ENCODE measurements around the gene CACNA1B.
"Not testable (repeated sequence)": the region's sequence is repeated elsewhere in the genome, so short reads cannot be mapped to it uniquely, and the experiment has no call there.

The CACNA1B gene

DNA sequence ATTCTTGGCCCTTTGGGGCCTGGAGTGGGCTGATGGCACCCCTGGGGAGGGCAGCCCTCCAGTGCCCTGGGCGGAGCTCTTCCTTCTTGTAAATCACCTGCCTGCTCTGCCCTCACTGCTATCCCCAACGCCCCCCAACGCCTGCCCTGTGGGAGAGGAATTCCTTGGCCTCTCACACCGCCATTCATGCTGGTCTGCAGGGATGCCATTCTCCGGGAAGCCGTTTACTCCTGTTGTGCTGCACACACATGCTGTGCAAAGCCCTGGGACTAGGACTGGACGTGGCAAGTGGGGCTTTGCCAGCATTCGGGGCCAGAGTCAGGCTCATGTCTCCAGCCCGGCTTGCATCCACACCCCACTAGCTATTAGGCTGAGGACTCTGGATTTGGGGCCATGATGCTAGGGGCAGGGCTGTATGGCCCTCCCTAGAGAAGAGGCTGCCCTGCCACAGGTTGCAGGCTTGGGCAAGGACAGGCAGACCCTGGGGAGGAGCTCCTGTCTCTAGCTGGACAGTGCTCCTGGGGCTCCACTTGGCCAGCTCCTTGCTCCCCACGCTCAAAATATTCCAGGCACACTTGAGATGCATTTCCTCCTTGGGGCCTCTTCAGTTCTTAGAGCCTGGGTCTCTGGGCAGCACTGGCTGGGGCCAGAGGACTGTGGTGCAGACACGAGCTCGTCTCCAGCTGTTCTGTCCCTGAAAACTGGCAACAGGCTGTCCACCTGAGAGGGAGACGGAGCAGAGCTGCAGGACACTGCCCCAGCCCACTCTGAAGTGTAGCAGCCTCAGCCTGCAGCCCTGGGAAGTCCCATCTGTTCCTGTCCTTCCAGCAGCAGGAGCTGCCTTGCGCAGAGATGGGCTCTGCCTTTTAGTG is 226.9 kb downstream of the CACNA1B start:
- no peak for DNase-seq

DNA sequence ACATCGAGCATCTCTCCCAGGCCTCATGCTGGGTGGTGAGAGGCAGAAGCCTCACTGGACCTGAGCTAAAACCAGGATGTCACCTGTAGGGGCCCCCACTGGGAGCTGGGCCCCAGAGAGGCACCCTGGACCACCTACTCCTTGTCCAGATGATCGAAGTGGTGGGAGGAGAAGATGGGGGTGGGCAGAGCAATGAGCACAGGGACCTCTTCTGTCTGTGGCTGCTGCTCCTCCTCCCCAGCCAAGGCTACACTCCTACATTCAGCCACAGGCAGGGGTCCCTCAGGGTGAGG is 227.5 kb downstream of the CACNA1B start:
- no peak for DNase-seq

DNA sequence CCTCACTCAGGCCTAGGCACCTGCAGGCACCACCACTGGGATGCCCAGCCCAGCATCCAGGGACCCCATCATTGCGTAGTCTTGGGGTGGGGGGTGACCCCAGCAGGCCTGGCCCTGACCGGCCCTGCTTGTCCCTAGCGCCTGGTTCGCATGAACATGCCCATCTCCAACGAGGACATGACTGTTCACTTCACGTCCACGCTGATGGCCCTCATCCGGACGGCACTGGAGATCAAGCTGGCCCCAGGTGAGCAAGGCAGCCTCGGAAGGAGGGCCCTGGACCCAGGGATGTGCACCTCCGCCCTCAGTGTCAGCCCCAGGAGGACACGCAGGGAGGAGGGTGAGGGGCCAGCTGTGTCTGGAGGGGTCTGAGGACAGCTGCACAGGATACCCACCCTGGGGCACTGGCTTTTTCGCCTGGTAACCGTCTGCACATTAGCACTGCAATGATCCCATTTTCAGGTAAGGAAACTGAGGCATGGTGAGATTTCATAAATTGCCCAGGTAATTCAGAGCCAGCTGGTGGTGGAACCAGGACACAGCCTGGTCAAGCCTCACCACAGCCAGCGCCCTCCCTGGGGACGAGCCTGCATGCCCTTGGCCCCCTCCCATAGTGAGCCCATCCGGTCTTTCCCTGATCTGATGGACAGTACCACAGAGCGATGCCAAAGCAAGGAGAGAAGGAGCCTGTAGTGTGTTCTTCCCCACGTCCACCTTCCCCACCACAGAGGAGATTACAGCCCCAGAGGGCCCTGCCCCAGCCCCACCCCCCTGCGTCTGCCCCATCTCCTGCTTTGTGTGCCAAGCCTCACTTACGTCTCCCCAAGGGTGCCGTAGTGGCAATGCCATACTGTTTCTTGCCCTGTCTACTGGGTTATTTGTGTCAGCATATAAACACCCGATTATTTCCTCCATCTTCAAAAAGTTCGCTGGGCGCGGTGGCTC is 228.3 kb downstream of the CACNA1B start:
- no peak for DNase-seq

DNA sequence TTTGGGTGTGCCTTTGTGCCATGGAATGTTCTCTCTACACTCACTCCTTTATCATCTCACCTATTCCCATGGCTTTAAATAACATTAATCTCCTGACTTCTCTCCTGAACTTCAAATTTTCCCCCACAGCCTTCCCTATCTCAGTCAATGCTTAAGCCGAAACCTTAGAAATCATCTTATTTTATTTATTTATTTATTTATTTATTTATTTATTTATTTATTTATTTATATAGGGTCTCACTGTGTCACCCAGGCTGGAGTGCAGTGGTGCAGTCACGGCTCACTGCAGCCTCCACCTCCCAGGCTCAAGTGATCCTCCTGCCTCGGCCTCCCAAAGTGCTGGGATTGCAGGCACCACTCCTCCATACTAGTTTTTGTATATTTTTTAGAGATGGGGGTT is 229.5 kb downstream of the CACNA1B start:
- not testable (repeated sequence) for DNase-seq

DNA sequence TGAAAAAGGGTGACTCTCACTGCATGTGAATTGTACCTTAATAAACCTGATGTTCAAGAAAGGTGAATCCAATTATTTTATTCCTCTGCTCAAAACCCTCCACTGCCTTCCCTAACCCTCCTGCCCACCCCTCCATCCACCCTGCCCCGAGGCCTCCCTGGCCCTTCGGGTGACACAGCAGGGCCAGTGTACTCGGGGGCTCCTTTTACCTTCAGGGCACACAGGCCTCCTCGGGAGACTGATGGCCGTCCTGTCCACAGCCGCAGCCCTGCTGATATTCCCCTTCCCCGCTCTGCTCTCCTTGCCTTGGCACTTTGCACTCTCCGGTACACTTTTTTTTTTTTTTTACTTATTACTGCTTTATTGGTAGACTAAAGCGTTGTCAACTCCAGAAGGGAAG is 234.0 kb downstream of the CACNA1B start:
- no peak for DNase-seq

DNA sequence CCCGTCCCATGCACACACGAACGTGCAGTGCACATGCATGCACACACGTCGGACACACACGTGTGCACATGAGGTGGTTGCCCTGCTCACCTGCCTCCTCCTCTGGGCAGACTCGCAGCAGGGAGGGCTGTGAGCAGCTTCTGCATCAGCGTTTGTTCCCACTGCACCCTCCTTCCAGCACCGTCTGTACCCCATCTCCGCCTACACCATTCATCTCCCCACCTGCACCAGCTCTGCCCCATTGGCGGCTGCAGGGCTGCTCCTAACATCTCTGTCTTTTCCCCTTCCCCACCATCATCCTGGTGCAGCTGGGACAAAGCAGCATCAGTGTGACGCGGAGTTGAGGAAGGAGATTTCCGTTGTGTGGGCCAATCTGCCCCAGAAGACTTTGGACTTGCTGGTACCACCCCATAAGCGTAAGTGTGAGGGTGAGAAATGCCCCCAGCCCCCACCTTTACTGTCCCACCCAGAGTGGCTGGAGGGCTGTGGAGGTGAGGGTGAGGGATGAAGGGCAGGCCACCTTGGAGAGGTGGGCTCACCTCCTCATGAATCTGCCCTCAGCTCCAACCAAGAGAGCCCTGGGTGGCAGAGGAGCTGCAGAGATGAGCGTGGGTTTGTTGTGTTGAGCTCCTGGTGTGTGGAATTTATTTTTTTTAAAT is 234.6 kb downstream of the CACNA1B start:
- DNase-seq: no peak

DNA sequence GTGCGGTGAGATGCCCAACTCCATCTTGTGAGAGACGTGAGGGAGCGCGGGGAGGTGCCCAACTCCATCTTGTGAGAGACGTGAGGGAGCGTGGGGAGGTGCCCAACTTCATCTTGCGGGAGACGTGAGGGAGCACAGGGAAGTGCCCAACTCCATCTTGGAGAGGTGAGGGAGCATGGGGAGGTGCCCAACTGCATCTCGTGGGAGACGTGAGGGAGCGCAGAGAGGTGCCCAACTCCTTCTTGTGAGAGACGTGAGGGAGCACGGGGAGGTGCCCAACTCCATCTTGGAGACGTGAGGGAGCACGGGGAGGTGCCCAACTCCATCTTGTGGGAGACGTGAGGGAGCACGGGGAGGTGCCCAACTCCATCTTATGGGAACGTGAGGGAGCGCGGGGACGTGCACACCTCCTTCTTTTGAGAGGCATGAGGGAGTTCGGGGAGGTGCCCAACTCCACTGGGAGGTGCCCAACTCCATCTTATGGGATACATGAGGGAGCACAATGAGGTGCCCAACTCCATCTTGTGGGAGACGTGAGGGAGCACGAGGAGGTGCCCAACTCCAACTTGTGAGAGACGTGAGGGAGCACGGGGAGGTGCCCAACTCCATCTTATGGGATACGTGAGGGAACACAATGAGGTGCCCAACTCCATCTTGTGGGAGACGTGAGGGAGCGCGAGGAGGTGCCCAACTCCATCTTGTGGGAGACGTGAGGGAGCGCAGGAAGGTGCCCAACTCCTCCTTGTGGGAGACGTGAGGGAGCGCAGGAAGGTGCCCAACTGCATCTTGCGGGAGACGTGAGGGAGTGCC is 235.4 kb downstream of the CACNA1B start:
- no peak for DNase-seq

DNA sequence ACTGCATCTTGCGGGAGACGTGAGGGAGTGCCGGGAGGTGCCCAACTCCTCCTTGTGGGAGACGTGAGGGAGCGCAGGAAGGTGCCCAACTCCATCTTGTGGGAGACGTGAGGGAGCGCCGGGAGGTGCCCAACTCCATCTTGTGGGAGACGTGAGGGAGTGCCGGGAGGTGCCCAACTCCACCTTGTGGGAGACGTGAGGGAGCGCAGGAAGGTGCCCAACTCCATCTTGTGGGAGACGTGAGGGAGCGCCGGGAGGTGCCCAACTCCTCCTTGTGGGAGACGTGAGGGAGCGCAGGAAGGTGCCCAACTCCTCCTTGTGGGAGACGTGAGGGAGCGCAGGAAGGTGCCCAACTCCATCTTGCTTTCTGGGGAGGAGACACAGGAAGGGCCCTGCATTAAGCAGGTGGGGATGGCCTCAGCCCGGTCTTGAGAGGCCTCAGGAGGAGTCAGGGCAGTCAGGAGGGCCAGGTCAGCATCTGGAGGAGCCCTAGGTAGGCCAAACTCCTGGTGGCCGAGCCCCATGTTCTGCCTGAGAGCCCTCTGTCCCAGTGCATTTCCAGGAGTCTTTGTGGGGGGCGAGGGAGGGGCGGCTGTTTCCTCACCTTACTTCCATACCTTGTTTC is 236.2 kb downstream of the CACNA1B start:
- DNase-seq: not testable (repeated sequence)

DNA sequence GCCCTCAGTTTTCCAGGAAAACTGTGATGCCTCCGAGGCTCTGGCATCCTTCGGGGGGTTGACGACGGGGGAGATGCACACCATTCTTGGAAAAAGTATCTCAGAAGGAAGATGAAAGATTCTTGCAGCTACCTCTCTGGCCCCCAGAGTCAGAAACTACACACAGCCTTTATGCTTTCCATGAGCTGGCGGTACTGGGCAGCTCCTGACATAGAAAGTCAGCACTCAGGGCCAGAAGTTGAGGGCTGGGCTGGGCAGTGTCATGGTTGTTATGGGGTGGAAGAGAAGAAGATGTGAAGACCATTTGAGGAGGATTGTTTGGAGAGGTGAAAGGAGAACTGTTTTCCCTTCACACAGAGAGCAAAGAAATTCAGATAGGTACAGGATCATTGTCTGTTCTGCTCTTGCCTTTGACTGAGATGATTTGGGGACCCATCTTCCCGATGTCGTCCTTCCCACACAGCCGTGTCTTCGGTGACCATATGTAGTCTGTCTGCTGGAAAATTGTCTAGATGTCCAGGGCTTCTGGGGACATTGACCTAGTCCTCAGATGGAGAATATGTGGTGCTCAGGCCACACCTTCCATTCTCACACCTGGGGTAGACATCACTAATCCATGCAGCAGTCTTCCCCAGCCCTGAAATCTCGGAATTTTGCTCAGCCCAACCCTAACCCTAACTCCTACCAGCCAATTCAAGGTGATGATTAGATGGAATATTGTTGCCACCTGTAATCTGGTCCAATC is 237.1 kb downstream of the CACNA1B start:
- DNase-seq: no peak

DNA sequence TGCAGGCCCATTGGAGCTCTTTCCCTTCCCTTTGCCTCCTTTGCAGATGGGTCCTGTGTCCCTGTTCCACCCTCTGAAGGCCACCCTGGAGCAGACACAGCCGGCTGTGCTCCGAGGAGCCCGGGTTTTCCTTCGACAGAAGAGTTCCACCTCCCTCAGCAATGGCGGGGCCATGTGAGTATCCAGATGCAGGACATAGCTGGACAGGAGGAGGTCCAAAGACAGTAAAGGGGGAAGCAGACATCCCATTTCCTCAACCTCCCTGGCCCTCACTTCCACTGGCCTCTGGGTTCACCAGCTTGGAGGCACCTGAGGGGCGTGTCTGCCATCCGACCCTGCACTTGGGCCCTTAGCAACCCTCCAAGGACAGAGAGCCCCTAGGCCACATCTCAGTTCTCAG is 237.9 kb downstream of the CACNA1B start:
- DNase-seq: no peak

DNA sequence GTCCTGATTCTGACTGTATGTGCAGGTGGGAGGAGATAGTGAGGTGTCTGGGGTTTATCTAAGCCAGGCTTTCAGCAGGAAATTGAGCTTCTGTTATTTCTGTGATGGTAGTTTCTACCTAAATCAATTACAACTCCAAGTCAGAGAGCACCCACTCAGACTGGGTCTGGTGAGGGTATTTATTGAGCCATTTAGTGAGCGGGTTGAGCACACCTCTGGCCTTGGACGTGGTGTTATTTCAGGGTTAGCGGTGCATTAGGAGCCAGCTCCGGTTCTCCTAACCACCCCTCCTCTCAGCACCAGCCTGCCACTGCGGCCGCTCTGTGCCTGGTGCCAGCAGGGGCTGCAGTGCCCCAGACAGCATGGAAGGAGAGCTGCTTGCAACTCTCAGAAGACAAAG is 238.9 kb downstream of the CACNA1B start:
- DNase-seq: no peak

DNA sequence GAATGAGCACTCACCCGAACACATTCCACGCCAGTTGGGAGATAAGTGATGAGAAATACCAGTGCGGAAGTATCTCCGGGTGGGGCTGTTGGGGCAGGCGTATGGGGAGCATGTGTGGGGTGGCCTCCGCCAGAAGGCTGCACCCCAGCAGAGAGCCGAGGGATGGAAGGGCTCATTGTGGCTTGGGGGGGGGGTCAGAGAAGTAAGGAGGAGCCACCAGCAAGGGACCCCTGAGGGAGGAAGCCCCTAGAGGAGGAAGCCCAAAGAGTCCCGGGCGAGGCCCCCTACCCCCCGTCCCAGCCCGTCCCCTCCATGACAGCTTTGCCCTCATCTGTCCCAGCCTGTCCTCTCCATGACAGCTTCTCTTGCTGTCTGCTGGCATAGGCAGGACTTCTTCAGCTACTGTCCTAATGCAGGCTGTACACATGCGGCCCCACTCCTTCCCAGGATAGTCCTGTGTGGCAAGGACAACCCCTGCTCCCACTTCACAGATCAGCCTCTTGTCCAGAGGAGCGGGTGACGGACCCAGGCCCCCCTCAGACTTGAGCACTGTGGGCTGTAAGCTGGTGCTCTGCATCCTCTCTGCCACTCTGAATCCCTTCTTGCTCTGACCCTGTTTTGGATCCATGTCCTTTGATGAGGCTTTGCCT is 239.6 kb downstream of the CACNA1B start:
- DNase-seq: no peak

DNA sequence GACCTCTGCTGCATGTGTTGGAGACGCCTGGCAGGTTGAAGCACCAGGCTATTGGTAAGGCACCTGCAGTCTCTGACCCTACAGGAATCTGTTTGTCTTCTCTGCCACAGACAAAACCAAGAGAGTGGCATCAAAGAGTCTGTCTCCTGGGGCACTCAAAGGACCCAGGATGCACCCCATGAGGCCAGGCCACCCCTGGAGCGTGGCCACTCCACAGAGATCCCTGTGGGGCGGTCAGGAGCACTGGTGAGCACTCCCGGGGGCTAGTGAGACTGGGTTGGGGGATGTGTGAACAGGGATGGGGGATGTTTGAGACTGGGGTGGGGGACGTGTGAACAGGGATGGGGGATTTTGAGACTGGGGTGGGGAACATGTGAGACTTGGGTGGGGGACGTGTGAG is 240.3 kb downstream of the CACNA1B start:
- DNase-seq: no peak

DNA sequence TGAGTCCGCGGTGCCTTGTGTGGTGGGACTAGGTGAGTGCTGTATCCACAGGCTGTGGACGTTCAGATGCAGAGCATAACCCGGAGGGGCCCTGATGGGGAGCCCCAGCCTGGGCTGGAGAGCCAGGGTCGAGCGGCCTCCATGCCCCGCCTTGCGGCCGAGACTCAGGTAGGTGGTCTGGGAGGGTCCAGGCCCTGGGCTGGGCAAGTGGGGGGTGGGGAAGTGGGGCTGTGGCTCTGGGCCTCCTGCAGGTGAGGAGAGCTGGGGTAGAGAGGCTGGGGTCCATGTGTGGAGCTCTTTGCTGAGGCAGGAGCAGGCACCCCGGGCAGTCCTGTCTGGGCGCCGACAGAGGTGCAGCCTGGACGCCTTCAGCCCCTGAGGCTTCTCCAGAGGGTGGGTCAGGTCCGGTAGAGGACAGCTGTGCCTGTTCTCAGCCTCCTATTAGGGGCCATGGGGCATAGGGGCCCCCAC is 241.1 kb downstream of the CACNA1B start:
- DNase-seq: no peak

DNA sequence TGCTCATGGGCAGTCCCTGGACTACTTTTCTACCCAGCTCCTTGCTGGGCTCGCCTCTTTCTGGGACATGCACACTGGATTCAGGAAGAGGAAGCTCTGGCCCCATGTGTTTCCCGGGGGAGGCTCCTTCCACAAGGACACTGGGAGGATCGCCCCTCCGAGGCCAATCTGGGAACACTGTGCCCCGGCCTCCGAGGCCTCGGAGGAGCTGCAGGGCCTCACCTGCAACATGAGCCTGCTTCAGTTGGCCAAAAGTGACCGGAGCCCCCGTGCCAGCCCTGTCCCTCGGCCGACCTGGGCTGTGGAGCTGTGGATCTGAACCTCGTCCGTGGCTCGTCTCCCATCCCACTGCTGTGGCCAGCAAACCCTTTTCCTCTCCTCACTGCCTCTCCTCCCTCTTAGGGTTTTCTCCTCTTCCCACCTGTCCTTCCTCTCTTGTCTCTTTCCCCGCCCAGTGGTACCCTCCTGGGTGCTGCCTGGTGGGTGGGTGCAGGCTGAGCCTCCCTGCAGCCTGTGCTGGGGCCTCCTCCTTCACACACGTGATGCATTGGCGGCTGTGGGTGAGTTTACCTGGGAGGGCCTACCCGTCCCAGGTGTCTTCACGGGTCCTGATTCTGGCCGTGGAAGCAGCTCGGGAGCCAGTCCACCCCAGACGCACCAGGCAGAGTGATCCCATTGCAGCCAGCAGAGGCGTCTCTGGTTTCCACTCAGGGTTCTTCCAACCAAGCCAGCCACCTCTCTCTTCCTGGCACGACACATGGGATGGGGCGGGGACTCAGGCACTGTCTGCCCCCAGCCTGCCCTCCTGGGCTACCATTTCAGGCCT is 241.8 kb downstream of the CACNA1B start:
- DNase-seq: no peak

DNA sequence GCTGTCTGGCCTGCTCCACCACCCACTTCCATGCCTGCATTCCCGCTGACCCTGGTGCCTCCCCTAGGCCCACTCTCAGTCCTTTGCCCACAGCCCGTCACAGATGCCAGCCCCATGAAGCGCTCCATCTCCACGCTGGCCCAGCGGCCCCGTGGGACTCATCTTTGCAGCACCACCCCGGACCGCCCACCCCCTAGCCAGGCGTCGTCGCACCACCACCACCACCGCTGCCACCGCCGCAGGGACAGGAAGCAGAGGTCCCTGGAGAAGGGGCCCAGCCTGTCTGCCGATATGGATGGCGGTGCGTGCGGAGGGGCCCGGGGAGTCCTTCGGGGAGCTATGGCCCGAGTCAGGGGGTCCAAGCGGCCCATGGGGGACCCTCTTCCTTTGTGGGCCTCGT is 242.5 kb downstream of the CACNA1B start:
- DNase-seq: no peak

DNA sequence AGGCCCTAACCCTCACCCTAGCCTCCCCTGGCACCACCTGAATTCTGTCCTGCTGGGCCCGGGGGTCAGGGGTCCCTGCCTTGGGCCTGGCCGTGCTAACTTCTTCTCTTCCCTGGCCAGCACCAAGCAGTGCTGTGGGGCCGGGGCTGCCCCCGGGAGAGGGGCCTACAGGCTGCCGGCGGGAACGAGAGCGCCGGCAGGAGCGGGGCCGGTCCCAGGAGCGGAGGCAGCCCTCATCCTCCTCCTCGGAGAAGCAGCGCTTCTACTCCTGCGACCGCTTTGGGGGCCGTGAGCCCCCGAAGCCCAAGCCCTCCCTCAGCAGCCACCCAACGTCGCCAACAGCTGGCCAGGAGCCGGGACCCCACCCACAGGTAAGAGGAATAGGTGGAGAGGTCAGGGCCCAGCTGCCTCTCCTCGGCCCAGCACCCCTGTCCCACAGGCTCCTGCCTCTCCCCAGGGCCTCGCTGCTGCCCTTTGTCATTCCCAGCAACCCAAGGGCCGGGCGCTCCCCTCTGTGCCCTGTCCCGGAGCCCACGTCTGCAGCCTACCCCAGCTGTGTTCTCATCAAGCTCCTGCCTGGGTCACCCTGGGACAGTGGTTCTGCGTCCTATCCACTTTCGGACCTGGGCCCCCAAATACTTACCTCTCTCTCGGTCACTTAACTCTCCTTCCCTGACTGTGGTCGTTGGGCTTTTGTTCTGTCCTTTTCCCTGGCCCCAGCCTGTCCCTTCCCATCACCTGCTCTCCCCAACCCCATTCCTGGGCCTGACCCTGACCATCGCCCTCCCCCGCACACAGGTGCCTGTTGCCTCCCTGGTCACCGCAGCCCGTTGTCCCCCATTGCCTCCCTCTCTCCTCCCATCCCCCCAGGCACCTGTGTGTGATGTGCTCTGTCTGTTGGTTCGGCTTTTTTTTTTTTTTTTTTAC is 243.2 kb downstream of the CACNA1B start:
- DNase-seq: no peak

DNA sequence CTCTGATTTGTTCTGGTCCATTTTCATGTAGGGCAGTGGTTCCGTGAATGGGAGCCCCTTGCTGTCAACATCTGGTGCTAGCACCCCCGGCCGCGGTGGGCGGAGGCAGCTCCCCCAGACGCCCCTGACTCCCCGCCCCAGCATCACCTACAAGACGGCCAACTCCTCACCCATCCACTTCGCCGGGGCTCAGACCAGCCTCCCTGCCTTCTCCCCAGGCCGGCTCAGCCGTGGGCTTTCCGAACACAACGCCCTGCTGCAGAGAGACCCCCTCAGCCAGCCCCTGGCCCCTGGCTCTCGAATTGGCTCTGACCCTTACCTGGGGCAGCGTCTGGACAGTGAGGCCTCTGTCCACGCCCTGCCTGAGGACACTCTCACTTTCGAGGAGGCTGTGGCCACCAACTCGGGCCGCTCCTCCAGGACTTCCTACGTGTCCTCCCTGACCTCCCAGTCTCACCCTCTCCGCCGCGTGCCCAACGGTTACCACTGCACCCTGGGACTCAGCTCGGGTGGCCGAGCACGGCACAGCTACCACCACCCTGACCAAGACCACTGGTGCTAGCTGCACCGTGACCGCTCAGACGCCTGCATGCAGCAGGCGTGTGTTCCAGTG is 244.0 kb downstream of the CACNA1B start:
- DNase-seq: no peak

All from NCI-H1436 treated with DMSO at 0.1 percent for 48 hours (cell line).